Activated B cell treated with CpG ODN at 0.5 μM for 24 hours (primary cell): ENCODE data around the gene PHTF1. TPM values are rescaled to one million over a fixed set of nuclear protein-coding genes. Genes with fewer than 3 reads are reported as not detected.

Source experiments
- ATAC-seq: fragments of 200-7000 bp; cut with Tn5 transposase; one replicate; pipeline ENCODE4 v1.10.0; 2021; ENCODE audit warnings: low read depth, mild to moderate bottlenecking, moderate library complexity
- CTCF ChIA-PET: fragments of 350-600 bp; sonication (Branson Sonifier 250); formaldehyde crosslinking; loops from one replicate; lab custom pipeline; 2021; ENCODE audit warnings: antibody characterized with exemption; lab: Charles Lee
- POLR2A ChIA-PET: fragments of 350-600 bp; sonication (Branson Sonifier 250); formaldehyde crosslinking; loops from one replicate; lab custom pipeline; 2021; ENCODE audit warnings: antibody characterized with exemption; lab: Charles Lee
- DNase-seq: peaks from one replicate; pipeline ENCODE4 v3.0.0; 2022
- H3K27ac Mint-ChIP-seq: one replicate; pipeline ENCODE4 v1.8.0; 2020; ENCODE audit warnings: mixed read lengths
- H3K27me3 Mint-ChIP-seq: one replicate; pipeline ENCODE4 v1.8.0; 2021; ENCODE audit warnings: mixed read lengths
- H3K36me3 Mint-ChIP-seq: one replicate; pipeline ENCODE4 v1.8.0; 2021; ENCODE audit warnings: low read depth, mixed read lengths
- H3K4me1 Mint-ChIP-seq: one replicate; pipeline ENCODE4 v1.8.0; 2021; ENCODE audit warnings: mixed read lengths
- H3K4me3 Mint-ChIP-seq: one replicate; pipeline ENCODE4 v1.8.0; 2020; ENCODE audit warnings: mild to moderate bottlenecking, mixed read lengths
- H3K9me3 Mint-ChIP-seq: one replicate; pipeline ENCODE4 v1.8.0; 2020; ENCODE audit warnings: mixed read lengths
- intact Hi-C: fragments of 100-400 bp; cut with micrococcal nuclease; formaldehyde crosslinking; loops from one replicate; pipeline ENCODE4 v1.15.1; 2024
- total RNA-seq: library from RNA; stranded (reverse); gene quantifications from 2 replicates; pipeline ENCODE4 v1.2.3, GENCODE V29; 2022
- TF ChIP-seq, protein P1 (sequence below): fragments of 200-600 bp; IDR thresholded peaks from one replicate; pipeline ENCODE4 v1.8.0; 2022; ENCODE audit warnings: antibody characterized with exemption, mild to moderate bottlenecking

PHTF1 gene
- total RNA-seq, 1 donor from 2014 or later: 25.0 TPM

DNA sequence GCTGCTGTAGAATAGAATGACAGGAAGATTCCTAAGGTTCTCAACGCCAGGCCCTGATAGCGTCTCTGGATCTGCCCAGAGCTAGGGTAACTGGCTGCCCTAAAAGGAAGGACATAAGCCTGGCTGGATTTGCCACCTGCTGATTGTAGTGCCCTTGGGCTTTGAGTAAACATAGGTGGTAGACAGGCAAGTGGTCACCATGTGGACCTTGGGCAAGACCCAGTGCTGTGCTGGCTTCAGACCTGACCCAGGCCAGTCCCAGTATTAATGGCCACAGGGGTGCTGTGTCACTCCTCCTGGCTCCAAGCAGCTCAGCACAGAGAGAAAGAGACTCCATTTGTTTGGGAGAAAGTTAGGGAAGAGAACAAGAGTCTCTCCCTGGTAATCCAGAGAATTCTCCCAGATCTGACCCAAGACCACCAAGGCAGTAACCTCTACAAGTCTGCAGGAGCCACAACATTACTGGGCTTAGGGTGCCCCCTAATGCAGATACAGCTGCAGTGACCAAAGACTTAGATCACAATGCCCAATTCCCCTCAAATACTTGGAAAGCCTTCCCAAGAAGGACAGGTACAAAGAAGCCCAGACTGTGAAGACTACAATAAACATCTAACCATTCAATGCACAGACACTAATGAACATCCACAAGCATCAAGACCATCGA lies 44.5 kb downstream of the PHTF1 start:
- POLR2A ChIA-PET: no interaction called here
- intact Hi-C loops: no loop called here
- ATAC-seq (no peak), DNase-seq (no peak)
- Mint-ChIP-seq H3K4me3 (no peak overlapping the region), H3K27ac (no peak overlapping the region), H3K36me3 (peaks cover 68% of the 10 kb centered on the region), H3K9me3 (peaks cover 10% of the 10 kb centered on the region), H3K4me1 (no peaks in the 10 kb centered on the region), H3K27me3 (no peaks in the 10 kb centered on the region)
- CTCF ChIA-PET: no interaction called here
- TF ChIP-seq, protein P1, sequence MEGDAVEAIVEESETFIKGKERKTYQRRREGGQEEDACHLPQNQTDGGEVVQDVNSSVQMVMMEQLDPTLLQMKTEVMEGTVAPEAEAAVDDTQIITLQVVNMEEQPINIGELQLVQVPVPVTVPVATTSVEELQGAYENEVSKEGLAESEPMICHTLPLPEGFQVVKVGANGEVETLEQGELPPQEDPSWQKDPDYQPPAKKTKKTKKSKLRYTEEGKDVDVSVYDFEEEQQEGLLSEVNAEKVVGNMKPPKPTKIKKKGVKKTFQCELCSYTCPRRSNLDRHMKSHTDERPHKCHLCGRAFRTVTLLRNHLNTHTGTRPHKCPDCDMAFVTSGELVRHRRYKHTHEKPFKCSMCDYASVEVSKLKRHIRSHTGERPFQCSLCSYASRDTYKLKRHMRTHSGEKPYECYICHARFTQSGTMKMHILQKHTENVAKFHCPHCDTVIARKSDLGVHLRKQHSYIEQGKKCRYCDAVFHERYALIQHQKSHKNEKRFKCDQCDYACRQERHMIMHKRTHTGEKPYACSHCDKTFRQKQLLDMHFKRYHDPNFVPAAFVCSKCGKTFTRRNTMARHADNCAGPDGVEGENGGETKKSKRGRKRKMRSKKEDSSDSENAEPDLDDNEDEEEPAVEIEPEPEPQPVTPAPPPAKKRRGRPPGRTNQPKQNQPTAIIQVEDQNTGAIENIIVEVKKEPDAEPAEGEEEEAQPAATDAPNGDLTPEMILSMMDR: no peak

DNA sequence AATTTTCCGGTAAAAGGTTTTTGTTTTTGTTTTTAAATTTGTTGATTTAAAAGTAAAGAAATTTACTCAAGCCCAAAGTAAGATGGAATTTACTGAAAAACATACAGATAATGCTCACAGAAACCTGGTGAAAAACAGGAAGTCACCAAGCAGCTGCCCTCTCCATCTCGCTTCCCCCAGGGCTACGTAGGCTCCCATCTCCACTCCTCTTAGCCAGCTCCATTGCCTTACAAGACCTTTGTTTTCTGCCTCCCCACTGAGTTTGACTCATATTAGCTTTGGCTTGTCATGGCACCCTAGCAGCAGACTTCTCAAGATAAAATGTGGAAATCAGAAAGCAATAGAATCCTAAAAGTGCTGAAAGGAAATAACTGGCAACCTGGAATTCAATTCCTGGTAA lies 57.9 kb downstream of the PHTF1 start:
- H3K4me3 Mint-ChIP-seq: no peak overlapping the region
- POLR2A ChIA-PET: no interaction called here
- CTCF ChIA-PET: no interaction called here
- H3K4me1 Mint-ChIP-seq: peaks cover 20% of the 10 kb centered on the region
- TF ChIP-seq, protein P1: no peak
- DNase-seq (no peak), ATAC-seq (peak; percentile 42)
- peaks cover 34% of the 10 kb centered on the region for H3K36me3 Mint-ChIP-seq
- intact Hi-C loops: no loop called here
- H3K27me3 Mint-ChIP-seq: no peaks in the 10 kb centered on the region
- H3K27ac Mint-ChIP-seq: no peak overlapping the region
- H3K9me3 Mint-ChIP-seq: no peaks in the 10 kb centered on the region

DNA sequence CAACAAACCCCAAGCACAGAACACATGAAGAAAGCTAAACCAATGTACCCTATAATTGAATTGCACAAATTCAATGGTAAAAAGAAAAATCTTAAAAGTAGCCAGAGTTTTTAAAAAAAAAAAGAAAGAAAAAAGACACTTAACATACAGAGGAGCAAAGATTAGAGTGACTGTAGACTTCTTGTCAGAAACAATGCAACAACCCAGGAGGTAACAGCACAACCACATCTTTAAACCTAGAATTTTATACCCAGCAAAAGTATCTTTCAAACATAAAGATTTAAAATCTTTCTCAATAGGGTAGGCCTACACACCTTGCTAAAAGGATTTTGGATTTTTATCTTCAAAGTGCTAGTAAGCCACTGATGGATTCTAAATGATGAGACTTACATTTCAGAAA lies 64.4 kb downstream of the PHTF1 start:
- Mint-ChIP-seq H3K4me3 (no peak overlapping the region), H3K4me1 (peaks cover 11% of the 10 kb centered on the region), H3K36me3 (peaks cover 40% of the 10 kb centered on the region), H3K27me3 (no peaks in the 10 kb centered on the region), H3K9me3 (peaks cover 22% of the 10 kb centered on the region), H3K27ac (no peak overlapping the region)
- intact Hi-C loops: no loop called here
- CTCF ChIA-PET: no interaction called here
- POLR2A ChIA-PET: no interaction called here
- TF ChIP-seq, protein P1: no peak
- no peak for ATAC-seq
- DNase-seq: no peak

DNA sequence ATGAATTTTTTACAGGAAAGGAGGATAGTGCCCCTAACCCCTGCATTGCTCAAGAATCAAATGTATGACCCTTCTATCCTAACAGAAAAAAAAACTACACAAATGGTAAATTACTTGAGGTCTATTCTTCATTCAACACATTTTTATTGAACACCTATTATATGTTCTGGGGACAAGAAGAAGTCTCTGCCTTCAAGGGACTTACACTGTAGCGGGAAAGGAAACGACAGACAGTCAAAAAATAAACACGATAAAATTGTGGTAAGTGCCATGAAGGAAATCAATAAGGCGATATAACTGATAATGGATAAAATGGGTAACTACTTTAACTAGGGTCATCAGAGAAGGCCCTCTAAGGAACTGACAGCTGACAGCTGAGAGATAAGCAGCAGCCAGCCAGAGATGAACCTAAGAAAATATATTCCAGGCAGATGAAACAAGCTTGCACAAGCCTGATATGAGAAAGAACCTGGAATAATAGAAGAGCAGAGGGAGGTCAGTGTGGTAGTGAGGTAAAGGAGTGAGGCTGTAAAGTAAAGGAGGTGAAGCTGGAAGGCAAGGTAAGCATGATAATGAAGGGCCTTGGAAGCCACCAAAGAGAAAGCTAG lies 66.4 kb downstream of the PHTF1 start:
- H3K27me3 Mint-ChIP-seq: no peaks in the 10 kb centered on the region
- intact Hi-C loops: no loop called here
- TF ChIP-seq, protein P1: no peak
- no peak overlapping the region for H3K4me3 Mint-ChIP-seq
- DNase-seq (no peak), ATAC-seq (no peak)
- POLR2A ChIA-PET: no interaction called here
- CTCF ChIA-PET: no interaction called here
- H3K36me3 Mint-ChIP-seq: peaks cover 35% of the 10 kb centered on the region
- peaks cover 22% of the 10 kb centered on the region for H3K9me3 Mint-ChIP-seq
- H3K4me1 Mint-ChIP-seq: peaks cover 11% of the 10 kb centered on the region
- H3K27ac Mint-ChIP-seq: no peak overlapping the region

DNA sequence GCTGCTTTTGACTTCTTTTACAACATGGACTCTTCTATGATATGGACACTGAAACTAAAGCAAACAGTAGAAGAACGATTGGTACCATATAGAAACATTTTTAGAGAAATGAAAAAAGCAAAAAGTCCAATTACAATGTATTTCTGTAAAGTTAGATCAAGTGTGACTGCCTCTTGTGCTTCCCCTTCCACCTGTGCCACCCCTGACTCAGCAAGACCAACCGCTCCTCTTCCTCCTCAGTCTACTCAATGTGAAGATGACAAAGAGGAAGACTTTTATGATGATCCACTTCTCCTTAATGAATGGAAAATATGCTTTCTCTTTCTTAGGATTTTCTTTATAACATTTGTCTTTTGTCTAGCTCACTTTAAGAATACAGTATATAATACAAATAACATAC lies 66.9 kb downstream of the PHTF1 start:
- Mint-ChIP-seq H3K27ac (no peak overlapping the region), H3K9me3 (peaks cover 22% of the 10 kb centered on the region), H3K36me3 (peaks cover 29% of the 10 kb centered on the region), H3K4me1 (peaks cover 11% of the 10 kb centered on the region), H3K4me3 (no peak overlapping the region), H3K27me3 (no peaks in the 10 kb centered on the region)
- ATAC-seq: peak; percentile 45
- intact Hi-C loops: no loop called here
- CTCF ChIA-PET: no interaction called here
- TF ChIP-seq, protein P1: no peak
- POLR2A ChIA-PET: no interaction called here
- DNase-seq: no peak
